HG03066 (cell line): ENCODE results near the gene AKAP3.
A peak's percentile ranks its signal among the peaks of the same experiment; 100 is the strongest.

Experiments used
- ATAC-seq: cut with Tn5 transposase; IDR thresholded peaks from one replicate; pipeline ENCODE4 v1.9.1; 2021; ENCODE audit warnings: low read depth; ENCODE audit not compliant: unreplicated experiment

AKAP3 gene

DNA sequence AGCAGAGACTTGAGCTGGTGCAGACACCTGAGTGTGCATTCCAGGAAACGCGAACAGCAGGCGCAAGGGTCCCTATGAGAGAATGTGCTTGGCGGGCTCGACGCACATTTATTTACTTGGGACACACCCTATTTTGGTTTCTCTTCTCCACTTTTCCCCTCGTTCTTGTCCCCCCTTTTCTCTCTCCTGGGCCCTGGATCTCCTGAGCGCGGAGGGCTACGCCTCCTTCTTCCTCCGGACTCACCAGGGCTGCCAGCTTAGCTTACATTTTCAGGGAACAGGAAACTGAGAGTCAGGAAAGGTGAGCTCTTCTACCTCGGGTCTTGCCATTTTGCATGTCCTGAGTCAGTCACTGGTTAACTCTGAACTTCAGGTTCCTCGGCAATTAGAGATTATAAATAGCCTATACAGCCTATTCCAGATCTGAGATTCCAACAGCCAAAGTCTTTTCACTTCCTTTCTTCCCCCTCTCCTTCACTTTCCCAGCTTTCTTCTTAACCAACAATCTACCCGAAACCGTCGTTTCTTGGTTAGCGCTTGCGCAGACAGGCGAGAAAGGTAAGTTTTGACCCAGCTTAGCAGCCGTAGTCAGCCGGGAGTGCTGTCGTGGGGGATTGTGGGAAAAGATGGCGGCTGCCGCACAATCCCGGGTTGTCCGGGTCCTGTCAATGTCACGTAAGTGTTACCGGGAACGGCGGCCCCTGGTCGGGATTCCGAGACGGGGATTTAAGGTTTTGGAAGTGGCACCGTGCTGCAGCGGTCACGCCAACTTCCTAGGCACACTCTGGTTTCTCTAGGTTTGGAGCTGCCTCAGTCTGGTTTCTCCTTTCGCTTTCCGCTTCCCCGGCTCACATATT lies at the start of gene AKAP3, which contains the start of gene NDUFA9:
Gene AKAP3 (minus strand): TSS at position 551 of the 857 bp plus-strand sequence. CDS start 10,855 bp downstream, outside the sequence.
Gene NDUFA9 (plus strand): TSS at position 614 of the 857 bp plus-strand sequence. CDS start 13 bp downstream, at position 627.
- peak; percentile 76 for ATAC-seq

DNA sequence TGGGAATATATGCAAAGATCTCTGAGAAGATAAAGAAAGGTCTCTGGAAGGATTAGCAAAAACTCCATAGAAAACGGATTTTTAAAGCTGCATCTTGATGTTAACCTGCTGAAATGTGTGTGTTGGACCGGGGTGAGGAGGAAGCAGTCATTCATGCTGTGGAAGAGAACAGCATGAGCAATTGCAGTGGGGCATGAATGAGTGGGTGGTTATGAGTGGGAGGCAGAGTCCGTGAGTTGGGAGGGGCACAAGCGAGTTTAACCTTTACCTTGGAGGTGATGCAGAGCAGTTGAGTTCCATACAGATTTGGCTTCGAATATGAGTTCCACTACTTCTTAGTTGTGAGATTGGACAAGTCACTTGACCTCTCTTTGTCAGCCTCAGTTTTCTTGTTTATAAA lies 41.9 kb upstream of the AKAP3 start:
- ATAC-seq, result no peak

DNA sequence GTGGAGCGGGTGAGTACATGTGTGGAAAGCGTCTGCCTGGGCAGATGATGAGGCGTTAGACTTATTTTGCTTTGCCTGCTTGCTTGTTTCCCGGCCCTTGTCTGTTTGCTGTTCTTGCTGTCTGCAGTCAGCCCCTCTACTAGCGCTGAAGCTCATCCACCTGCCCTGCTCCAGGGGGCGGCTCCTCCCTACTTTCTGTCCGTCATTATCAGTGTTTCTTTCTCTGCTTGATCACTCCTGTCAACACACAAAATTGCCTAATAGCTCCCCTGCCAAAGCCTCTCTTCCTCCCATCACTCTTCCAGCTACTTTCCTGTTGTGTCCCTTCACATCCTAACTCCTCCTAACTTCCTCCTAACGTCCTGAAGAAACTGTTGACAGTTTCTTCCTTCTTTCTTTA lies 36.5 kb upstream of the AKAP3 start:
- ATAC-seq, result no peak

DNA sequence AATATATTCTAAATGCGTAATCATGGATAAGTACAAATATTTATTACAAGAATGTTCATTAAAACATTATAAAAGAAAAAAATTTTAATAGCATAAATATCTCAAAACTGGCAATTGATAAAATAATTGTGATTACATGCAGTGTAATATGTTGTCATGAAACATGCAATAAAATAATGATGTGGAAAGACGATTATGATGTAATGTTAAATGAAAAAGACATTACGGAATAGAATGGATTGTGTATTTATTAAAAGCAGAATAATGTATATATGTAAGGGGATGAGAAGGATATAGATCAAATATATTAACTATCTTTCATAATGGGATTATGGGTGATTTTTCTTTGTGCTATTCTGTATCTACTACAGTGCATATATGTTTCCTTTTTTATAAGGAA lies 32.9 kb upstream of the AKAP3 start:
- ATAC-seq, result no peak

DNA sequence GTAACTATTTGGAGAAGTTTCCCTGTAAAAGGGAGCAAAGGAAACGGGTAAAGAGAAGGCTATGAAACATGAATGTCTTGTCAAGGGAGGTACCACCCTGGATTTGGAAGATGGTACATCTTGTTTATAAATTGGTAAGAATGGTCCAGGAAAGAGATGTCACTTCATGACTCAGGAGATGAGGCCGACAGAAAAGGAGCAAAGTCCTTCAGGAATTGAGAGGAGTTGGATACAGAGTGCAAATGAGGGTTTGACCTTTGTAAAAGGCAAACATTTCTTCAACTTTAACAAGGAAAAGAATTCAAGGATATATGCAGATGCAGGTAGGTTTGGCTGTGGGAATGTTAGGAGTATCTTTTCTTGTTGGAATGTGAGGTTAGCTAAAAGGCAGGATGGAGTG lies 30.9 kb upstream of the AKAP3 start:
- ATAC-seq, result no peak

DNA sequence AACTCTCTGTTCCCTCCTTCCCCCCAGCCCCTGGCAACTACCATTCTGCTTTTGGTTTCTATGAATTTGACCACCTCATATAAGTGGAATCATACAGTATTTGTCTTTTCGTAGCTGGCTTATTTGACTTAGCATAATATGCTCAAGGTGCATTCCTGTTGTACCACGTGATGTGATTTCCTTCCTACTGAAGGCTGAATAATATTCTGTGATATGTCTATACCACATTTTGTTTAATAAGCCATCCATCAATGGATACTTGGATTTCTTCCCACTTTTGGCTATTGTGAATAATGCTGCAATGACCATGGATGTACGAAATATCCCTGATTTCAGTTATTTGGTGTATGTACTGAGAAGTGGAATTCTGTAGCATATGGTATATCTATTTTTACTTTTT lies 16.4 kb upstream of the AKAP3 start:
- ATAC-seq, result no peak

DNA sequence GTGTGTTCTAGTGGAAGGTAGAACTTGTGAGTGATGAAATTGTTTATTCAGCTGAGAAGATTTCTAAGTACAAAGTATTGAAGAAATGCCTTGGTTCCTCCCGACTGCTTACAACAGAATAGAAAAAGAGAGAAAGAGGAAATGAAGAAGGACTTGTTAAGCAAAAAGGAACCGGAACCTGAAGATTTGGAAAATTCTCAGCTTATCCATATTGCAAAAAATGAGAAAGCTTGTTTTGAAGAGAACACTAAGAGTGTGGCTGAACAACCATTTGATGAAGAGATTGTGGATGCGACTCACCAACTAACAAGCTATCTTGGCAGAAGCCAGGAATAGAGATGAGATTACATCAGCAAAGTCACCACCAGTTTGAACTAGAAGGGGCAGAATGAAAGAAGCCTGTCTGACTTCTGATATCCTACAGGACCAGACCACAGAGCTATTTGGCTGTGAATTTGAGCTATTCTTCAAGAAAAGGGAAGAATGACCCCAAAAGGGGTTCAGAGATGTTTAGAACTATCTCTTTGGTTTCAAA lies 15.2 kb upstream of the AKAP3 start:
- no peak for ATAC-seq

DNA sequence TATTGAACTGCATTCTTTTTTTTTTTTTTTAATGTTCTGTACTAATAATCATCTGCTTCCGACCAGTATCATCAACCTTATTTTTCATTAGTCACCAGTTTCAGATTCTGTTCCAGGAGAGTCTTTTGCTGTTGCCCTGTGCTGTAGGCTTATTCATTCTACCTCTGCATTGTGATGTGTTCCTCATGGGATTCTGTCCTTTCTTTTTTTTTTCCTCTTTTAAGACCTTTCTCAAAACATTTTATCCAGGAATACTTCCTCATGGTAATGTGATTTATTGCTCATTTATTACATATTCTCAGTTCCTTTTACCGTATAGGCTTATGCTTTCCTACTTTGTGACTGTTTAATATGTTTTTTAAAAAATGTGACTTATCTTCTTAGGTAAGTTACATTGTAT lies 4.8 kb upstream of the AKAP3 start:
- ATAC-seq, result no peak

DNA sequence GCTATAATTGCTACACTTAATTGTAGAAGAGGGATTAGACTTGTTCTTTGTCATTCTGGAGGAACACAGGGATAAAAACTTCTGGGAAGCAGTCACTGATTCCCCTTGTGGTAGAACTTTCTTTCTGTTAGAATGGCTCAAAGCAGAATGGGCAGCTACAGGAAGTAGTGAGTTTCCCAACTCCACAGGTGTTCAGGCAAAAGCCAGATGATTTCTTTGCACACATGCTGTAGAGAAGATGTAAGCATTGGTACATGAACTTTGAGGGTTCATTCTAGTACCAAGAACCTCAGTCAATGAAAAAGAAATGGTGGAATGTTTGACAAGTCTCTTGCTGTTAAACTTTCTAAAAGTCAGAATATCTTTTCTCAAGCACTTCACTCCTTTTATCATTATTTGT lies 4.4 kb upstream of the AKAP3 start:
- no peak for ATAC-seq

DNA sequence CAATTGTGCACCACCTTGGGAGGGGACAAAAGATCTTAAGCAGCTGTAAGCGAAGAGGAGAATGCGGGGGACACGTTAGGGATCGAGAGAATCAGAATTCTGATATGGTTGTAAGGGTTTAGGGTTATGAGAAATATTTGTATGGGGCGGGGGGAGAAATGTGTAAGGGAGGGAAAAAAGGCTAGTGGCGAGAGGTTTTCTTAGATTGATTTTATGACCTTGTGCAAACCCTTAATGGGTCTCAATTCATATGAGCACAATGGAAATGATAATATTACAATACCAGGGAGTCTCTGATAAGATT lies 459 bp upstream of the AKAP3 start:
- ATAC-seq, result no peak

DNA sequence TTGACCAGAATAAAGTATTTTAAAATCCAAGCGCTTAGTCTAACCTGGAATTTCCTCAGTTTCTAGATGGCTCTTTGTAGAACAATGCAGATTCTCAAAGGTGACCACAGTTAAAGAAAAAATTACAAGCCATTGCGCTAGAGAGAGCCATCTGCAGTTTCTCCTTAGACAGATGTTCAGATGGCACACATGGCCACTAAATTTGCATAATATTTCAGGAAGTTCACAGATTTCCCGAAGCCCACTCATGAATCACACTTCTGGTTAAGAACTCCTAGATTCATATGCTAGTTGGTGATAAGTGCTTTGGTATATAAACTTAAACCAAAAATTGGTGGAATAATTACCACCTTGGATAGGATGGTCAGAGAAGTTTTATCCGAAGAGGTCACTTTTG lies 749 bp downstream of the AKAP3 start:
- peak; percentile 39 for ATAC-seq

DNA sequence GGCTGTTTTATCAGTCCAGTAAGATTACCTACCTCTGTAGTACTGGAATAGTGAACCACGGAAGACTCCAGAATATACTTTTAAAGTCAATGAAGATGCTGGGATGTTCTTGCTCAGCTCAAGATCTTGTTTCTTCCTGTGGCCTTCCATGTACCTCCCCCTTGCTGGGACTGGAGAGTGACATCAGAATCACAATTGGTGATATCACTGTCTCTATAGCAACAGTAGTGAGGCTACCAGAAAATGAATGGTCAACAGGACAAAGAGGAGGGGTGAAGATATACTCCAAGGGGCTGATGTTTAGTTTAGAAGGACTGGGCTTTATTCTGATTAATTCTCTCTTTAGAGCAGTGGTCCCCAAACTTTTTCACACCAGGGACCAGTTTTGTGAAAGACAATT lies 3.8 kb downstream of the AKAP3 start:
- no peak for ATAC-seq

DNA sequence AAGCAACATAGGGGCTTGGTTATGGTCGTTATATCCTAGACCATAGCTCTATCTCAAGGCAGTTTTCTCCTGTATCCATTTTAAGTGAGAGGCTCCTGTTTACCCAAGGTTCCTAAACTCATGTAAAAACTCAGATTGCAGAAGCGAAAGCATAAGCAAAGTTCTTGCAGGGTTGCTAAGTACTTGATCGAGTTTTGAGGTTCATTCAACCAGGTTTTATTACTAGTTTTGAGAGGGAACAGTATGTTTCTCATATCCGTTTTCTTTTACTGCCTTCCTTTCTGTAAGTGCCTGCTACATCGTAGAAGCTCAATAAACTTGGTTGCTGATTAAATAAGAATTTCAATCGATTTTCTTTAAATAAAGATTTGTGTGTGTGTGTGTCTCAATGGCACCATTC lies 5.1 kb downstream of the AKAP3 start:
- no peak for ATAC-seq

DNA sequence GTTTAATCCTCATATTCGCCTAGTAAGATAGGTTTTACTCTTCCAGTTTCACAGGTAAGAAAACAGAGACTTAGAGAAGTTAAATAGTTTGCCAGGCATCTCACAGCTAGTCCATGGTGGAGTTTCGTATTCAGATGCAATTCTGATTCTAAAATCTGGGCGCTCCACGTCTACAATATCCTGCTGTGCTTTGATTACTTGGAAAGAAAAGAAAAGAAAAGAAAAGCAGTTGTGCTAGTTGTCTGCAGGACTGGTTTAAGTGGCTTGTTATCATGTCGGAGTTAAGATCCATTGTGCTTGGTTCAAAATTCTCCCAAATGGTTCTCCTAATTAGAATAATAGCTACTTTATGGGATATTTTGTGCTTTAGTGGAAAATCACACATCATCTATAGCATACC lies 18.6 kb downstream of the AKAP3 start:
- no peak for ATAC-seq

DNA sequence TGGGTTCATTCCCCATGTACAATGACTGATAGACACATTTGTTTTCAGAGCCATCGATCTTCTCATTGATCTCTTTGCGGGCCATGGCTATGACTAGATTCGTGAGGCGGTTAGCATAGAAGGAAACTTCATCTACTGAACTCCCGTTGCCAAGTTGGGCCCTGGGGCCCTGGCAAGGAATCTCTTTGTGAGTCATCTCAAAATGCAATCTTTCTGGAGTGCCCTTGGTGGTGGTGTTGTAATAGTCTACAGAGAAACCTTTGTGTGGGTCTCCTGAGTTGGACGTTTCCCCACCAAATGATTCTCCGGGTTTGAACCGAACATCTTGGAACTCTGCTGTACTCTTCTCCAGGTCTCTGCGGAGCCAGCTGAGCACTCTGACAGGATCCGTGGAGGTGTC lies 20.4 kb downstream of the AKAP3 start:
- ATAC-seq, result no peak

DNA sequence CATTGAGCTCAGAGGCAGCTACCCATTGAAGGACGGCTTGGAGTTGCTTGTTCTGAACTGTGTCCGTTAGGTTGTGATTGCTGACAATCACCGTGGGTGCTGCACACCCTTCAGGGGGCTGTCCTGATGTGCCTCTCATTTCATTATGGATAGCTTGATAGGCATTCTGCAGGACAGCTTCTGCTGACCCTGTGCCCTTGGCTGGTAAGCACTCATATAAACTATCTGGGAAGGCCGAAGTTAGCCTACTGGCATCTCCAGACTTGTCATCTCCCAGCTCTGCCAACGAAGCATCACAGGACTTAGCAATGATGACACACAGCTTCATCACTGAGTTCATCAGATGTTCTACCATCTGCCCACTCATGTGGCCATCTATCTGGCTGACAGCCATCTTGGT lies 22.3 kb downstream of the AKAP3 start:
- no peak for ATAC-seq

DNA sequence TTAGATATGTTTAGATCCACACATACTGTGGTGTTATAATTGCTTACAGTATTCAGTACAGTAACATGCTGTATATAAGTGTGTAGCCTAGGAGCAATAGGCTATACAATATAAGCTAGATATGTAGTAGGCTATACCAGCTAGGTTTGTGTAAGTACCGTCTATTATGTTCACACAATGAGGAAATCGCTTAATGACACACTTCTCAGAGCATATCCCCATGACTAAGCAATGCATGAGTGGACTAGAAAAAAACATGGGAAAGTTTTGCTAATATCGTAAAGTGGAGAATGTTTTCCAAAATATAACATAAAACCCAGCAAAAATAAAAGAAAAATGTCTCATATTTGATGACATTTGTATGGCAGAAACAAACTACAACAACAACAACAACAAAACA lies 27.3 kb downstream of the AKAP3 start:
- no peak for ATAC-seq

DNA sequence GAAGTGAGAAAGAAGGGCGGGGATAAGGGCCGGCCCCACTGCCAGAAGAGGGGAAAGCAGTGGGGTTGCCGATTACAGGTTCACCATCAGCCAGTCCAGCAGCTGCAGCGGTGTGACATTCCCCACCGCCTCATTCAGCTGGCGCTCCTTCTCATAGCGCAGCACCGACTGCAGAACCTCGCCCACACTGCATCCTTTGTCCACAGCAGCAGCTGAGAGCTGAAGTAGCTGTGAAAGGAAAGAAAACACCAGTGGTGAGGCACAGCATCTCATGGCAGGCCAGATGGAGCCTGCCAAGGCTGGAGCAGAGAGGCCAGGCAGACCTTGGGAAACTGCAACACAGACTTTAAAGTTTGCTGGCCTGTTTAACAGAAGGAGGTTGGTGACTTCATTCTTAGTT lies 33.2 kb downstream of the AKAP3 start:
- no peak for ATAC-seq

DNA sequence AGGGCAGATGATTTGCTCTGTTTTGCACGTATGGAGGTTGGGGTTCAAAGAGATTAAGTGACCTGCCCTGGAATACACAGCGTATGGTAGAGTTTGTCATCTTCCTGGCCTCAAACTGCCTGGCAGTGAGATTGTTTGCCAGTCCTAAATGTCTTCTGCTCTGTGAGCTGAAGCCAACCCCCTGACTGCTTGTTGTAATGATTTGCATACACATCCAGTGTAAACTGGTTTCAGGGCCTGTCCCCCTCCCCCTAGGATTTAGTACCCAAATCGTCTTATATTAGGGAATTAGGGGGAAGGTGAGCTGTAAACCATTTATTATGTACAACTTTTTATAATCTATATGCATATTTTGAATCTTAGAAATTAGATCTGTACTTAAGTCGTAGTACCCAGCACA lies 38.4 kb downstream of the AKAP3 start:
- no peak for ATAC-seq

DNA sequence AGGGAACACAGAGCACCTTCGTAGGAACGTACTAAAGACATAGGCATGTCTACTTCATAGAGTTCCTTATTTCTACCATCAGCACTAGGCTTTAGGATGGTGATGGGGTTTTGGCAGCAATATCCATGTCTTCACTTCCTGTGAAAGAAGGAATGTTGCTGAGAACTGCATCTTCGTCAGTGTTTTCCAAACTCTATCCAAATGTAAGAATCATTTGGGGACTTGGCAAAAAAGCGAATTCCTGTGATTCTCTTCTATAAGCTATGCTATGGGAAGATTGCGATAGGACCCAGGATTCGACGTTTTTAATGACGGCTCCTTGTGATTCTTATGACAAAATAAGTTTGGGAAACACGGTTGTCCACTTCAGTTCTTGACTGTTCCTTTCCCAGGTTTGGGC lies 39.8 kb downstream of the AKAP3 start:
- ATAC-seq, result no peak

DNA sequence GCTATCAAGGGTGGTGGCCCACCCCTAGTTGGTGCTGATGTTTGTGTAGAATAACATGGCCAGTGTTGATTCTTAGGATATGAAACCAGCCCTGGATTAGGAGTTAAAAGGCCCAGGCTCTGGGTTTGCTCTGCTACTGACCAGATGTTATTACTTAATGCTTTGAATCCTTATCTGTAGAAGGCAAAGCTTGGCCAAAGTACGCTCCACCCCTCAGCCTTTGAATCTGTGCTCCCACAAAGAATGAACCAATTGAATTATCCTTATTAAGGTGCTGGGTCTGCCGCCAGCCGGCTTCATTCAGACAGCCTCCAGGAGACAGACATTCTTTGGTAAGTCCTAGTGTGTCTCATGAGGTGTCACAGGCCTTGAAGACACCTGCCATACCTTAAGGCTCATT lies 41.8 kb downstream of the AKAP3 start:
- ATAC-seq, result no peak

DNA sequence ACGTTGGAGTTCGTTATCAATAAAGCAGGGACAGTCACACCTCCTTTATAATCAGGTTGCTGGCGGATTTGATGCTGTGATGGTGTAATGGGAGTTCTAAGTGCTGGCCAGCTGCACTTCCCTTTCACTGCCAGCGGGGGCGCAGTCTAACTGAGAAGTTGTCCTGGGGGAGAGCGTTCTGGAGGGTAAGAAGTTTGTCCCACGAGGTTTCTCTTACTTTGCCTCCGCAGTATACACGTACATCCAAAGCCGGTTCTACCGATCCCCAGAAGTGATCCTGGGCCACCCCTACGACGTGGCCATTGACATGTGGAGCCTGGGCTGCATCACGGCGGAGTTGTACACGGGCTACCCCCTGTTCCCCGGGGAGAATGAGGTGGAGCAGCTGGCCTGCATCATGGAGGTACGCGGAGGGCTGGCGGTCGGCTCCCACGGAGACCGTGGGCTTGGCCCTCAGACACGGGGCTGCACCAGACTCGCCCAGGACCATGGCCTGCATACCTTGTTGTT lies 44.1 kb downstream of the AKAP3 start:
- peak; percentile 93 for ATAC-seq
